NOMO-1 treated with DMSO at 0.1 percent for 48 hours (cell line): ENCODE results near the gene CCDC152.
A peak's percentile ranks its signal among the peaks of the same experiment; 100 is the strongest.

Experiments used
- DNase-seq: peaks from one replicate; lab custom pipeline; 2025; ENCODE audit not compliant: unreplicated experiment; lab: John Stamatoyannopoulos, UW

Gene CCDC152

GRCh38 chr5:42779083-42779482 is 22.5 kb downstream of the CCDC152 start:
- no peak for DNase-seq

GRCh38 chr5:42781584-42781983 is 25.0 kb downstream of the CCDC152 start:
- DNase-seq, result no peak

DNA sequence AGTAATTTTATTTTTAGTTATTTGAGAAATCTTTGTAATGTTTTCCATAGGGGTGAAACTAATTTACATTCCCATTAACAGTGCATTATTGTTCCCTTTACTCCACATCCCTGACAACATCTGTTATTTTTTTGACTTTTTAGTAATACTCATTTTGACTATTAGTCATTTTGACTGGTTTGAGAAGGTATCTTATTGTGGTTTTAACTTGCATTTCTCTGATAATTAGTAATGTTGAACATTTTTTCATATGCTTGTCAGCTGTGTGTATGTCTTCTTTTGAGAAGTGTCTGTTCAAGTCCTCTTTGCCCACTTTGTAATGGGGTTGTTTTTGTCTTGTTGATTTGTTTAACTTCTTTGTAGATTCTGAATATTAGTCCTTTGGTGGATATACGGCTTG is 27.5 kb downstream of the CCDC152 start:
- no peak for DNase-seq

DNA sequence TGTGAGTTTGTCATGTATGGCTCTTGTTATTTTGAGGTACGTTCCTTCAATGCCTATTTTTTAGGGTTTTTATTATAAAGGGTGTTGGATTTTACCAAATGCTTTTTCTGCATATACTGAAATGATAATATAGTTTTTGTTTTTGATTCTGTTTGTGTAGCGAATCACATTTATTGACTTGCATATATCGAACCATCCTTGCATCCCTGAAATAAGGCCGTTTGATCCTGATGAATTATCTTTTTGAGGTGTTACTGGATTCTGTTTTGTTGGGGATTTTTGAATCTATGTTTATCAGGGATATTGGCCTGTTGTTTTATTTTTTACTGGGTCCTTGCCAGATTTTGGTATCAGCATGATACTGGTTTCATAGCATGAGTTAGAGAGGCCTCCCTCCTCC is 29.1 kb downstream of the CCDC152 start:
- DNase-seq, result no peak

DNA sequence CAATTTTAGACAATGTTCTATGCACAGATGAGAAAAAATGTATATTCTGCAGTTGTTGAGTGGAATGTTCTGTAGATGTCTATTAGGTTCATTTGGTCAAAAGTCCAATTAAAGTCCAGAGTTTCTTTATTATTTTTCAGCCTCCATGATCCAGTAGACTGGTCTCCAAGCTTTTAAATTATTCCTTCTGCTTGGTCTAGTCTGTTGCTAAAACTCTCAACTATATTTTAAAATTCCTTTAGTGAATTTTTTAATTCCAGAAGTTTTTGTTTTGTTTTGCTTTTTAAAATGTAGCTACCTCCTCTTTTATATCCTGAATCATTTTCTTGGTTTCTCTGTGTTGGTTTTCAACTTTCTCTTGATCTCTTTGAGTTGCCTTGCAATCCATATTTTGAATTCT is 30.5 kb downstream of the CCDC152 start:
- no peak for DNase-seq

DNA sequence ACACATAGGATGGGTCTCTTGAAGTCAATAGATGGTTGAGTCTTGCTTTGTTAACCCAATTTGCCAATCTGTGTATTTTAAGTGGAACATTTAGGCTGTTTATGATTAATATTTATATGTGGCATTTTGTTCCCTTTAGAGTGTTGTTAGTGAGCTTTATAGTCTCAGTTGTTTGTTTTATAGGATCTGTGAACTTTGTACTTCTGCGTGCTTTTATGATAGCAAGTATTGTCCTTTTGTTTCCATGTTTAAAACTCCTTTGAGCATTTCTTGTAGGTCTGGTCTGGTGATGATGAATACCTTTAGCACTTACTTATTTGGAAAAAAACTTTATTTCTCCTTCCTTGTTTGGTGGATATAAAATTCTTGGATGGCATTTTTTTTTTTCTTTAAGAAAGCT is 31.2 kb downstream of the CCDC152 start:
- DNase-seq, result no peak

DNA sequence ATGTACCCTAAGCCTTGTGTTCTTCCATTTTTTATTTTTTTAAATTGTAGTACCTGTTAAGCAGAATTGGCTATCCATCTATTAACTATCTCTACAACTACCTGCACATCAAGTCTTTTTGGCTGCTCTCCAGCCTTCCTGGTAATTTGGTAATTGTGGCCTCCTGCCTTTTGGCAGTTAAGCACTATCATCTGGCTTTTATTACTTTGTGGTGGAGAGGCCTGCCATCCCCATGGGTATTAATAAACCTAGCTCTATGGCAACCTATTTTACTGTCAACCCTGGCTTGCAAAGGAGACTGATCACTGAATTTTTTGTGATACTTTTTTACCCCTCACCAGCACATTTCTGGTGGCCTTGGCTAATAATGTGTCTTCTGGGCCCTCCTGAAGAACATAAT is 34.5 kb downstream of the CCDC152 start:
- no peak for DNase-seq

GRCh38 chr5:42798284-42799240 is 41.9 kb downstream of the CCDC152 start:
- DNase-seq, result no peak

GRCh38 chr5:42799241-42799608 is 42.6 kb downstream of the CCDC152 start:
- DNase-seq, result no peak

DNA sequence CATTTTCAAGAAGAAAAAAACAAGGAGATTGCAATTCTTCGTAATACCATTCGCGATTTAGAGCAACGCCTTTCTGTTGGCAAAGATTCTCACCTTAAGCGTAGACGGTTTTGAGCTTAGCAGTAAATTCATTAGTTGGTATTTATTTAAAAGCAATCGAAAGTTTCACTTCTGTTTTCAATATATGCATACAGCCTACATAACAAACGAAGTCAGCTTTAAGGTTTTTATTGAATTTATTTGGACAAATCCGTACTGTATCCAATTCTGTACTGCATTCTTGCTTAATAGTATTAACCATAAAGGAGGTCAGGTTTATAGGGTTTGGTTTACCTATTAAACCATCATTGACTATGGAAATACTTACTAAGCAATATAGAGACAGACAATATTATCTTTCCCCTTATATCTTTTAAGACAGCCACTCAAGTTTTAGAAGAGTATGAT is 43.1 kb downstream of the CCDC152 start:
- DNase-seq, result peak; percentile 33

- DNase-seq, result no peak
Measured at GRCh38 chr5:42800748-42801330, 44.2 kb downstream of the CCDC152 start.

- DNase-seq, result no peak
Measured at GRCh38 chr5:42801516-42802166, 45.0 kb downstream of the CCDC152 start.

- no peak for DNase-seq
Measured at GRCh38 chr5:42804717-42805339, 48.2 kb downstream of the CCDC152 start.

DNA sequence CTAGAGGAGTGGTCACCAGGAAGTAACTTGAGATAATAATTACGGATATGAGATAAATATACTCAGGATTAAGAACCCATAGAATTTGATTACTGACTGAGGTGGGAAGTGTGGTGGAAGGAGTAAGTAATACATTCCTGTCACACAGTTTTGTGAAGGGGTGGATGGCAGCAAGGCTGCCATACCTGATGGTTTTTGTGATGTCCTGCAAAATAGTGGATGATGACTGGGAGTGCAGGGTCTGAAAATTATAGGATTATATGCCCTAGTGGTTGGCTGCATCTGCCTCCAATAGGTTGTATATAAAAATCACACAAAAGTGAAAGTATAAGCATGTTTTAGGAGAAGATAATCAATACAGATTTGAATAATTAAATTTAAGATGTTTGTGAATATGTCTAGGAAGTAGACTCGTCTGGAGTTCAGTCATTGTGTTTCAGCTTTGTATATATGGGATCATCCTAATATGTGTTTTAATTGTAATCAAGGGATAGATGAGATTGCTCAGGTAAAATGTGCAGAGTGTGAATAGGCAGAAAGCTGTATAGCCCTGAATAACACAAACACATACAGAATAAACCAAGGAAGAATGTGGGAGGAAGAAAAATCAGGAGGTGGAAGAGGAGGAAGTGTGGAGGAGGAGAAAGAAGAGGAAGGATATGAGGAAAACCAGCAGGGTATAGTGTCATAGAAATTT is 49.5 kb downstream of the CCDC152 start:
- DNase-seq, result no peak

GRCh38 chr5:42806701-42807262 is 50.2 kb downstream of the CCDC152 start:
- no peak for DNase-seq

GRCh38 chr5:42807722-42808447 is 51.3 kb downstream of the CCDC152 start:
- DNase-seq, result no peak

- no peak for DNase-seq
Measured at GRCh38 chr5:42808888-42809611, 52.4 kb downstream of the CCDC152 start.

DNA sequence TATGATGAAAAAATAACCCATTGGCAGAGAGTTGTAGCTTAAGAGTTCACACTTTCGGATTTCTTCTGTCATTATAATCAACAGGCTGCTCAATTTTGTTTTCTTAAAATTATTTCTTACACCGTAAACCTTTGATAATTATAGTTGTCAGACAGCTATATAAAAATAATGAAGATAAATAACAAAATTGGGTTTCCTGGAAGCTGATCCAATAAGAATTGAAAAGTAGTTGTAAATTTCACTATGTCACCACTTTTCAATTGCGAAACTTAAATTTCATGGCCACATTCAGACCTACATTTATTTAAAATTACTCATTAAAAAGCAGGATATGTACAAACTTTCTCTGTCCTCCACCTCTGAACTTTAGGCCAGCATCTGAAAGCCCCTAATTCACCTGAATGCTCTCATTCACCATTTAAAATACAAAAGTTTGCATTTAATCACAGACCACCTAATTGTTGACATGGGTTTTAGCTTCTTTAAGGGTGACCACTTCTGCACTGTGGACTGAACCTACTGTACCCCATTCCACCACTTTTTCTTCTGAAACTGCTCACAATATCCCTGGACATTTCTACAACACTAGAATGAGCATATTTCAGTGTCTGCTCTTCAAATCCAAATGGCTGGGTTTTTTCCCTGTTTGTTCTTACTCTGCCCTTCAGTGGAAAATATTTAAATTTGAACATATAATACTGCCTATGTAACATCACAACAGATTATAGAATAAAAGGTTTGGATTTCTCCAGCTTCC is 54.4 kb downstream of the CCDC152 start:
- DNase-seq, result peak; percentile 18
